Neural progenitor cell (in vitro differentiated cells): ENCODE measurements around the gene ZNF8. TPM values are rescaled to one million over a fixed set of nuclear protein-coding genes. Genes with fewer than 3 reads are reported as not detected.

Source experiments
- DNase-seq: peaks from one replicate; pipeline ENCODE4 v3.0.0-alpha.2; 2016; ENCODE audit warnings: low spot score
- H2AFZ ChIP-seq: fragments of 200-600 bp; sonication (generic); replicated peaks from 2 replicates; pipeline ENCODE4 v1.6.1; 2016; ENCODE audit warnings: antibody characterized with exemption
- H3F3A ChIP-seq: fragments of 200-600 bp; sonication (generic); 2 replicates; pipeline ENCODE4 v1.6.1; 2016; ENCODE audit warnings: antibody characterized with exemption, low read depth
- H3K27ac ChIP-seq: fragments of 200-600 bp; sonication (generic); 2 replicates; pipeline ENCODE4 v1.5.1; 2016; ENCODE audit warnings: mild to moderate bottlenecking
- H3K27me3 ChIP-seq: fragments of 200-600 bp; sonication (generic); 2 replicates; pipeline ENCODE4 v1.6.1; 2016; ENCODE audit warnings: mild to moderate bottlenecking, moderate library complexity
- H3K36me3 ChIP-seq: fragments of 200-600 bp; sonication (generic); 2 replicates; pipeline ENCODE4 v1.5.1; 2016
- H3K4me1 ChIP-seq: fragments of 200-600 bp; sonication (generic); 2 replicates; pipeline ENCODE4 v1.6.1; 2016; ENCODE audit warnings: mixed run types
- H3K4me2 ChIP-seq: fragments of 200-600 bp; sonication (generic); 2 replicates; pipeline ENCODE4 v1.6.1; 2016
- H3K4me3 ChIP-seq: fragments of 200-600 bp; sonication (generic); 2 replicates; pipeline ENCODE4 v1.5.1; 2016
- H3K79me2 ChIP-seq: fragments of 200-600 bp; sonication (generic); 2 replicates; pipeline ENCODE4 v1.6.1; 2016; ENCODE audit warnings: low read depth
- H3K9ac ChIP-seq: fragments of 200-600 bp; sonication (generic); 2 replicates; pipeline ENCODE4 v1.6.1; 2016
- H3K9me3 ChIP-seq: fragments of 200-600 bp; sonication (generic); 2 replicates; pipeline ENCODE4 v1.5.1; 2016; ENCODE audit warnings: low read depth
- H4K20me1 ChIP-seq: fragments of 200-600 bp; sonication (generic); 2 replicates; pipeline ENCODE4 v1.6.1; 2016; ENCODE audit warnings: low read depth
- H3K27ac Mint-ChIP-seq: 3 replicates; pipeline ENCODE4 v1.8.0; 2021; ENCODE audit warnings: mixed read lengths
- H3K27me3 Mint-ChIP-seq: 2 replicates; pipeline ENCODE4 v1.8.0; 2022; ENCODE audit warnings: low read depth, mild to moderate bottlenecking, inconsistent platforms, moderate library complexity, mixed read lengths; ENCODE audit not compliant: insufficient read depth
- H3K36me3 Mint-ChIP-seq: 3 replicates; pipeline ENCODE4 v1.8.0; 2021; ENCODE audit warnings: mixed read lengths
- H3K4me1 Mint-ChIP-seq: 3 replicates; pipeline ENCODE4 v1.8.0; 2021; ENCODE audit warnings: mixed read lengths
- H3K4me3 Mint-ChIP-seq: 3 replicates; pipeline ENCODE4 v1.8.0; 2021; ENCODE audit warnings: mild to moderate bottlenecking, moderate library complexity, mixed read lengths
- H3K9me3 Mint-ChIP-seq: 3 replicates; pipeline ENCODE4 v1.8.0; 2020; ENCODE audit warnings: mixed read lengths
- EZH2 ChIP-seq: fragments of 200-600 bp; sonication (generic); IDR thresholded peaks from 2 replicates; pipeline ENCODE4 v1.6.1; 2017; ENCODE audit warnings: antibody characterized with exemption, mild to moderate bottlenecking, moderate library complexity
- EZH2phosphoT487 ChIP-seq: fragments of 200-600 bp; sonication (generic); IDR thresholded peaks from 2 replicates; pipeline ENCODE4 v1.6.1; 2017; ENCODE audit warnings: antibody characterized with exemption
- total RNA-seq: library from RNA; depleted of rRNA; stranded (reverse); fragments of >200 nt; gene quantifications from 2 replicates; pipeline ENCODE4 v1.2.3, GENCODE V29; 2015; ENCODE audit warnings: low replicate concordance
- TF ChIP-seq, protein P1 (sequence below): fragments of 200-600 bp; sonication (generic); IDR thresholded peaks from 2 replicates; pipeline ENCODE4 v1.5.1; 2017; ENCODE audit warnings: antibody characterized with exemption, mild to moderate bottlenecking

Gene ZNF8
- total RNA-seq, 1 donor from 2014 or later: 18.6 TPM

- H3K27me3 Mint-ChIP-seq: no peaks in the 10 kb centered on the region
- H3K4me1 Mint-ChIP-seq: no peaks in the 10 kb centered on the region
- H3K9me3 Mint-ChIP-seq: no peaks in the 10 kb centered on the region
- Histone ChIP-seq H3K4me2 (no peak overlapping the region), H3K27me3 (no peaks in the 10 kb centered on the region), H3K9ac (no peak overlapping the region), H3K4me3 (no peak overlapping the region), H2AFZ (no peak overlapping the region), H4K20me1 (peaks cover 53% of the 10 kb centered on the region), H3K9me3 (no peaks in the 10 kb centered on the region), H3K27ac (no peak overlapping the region), H3K4me1 (no peaks in the 10 kb centered on the region), H3K79me2 (no peaks in the 10 kb centered on the region), H3K36me3 (no peaks in the 10 kb centered on the region), H3F3A (peaks cover 7% of the 10 kb centered on the region)
- TF ChIP-seq, protein P1, sequence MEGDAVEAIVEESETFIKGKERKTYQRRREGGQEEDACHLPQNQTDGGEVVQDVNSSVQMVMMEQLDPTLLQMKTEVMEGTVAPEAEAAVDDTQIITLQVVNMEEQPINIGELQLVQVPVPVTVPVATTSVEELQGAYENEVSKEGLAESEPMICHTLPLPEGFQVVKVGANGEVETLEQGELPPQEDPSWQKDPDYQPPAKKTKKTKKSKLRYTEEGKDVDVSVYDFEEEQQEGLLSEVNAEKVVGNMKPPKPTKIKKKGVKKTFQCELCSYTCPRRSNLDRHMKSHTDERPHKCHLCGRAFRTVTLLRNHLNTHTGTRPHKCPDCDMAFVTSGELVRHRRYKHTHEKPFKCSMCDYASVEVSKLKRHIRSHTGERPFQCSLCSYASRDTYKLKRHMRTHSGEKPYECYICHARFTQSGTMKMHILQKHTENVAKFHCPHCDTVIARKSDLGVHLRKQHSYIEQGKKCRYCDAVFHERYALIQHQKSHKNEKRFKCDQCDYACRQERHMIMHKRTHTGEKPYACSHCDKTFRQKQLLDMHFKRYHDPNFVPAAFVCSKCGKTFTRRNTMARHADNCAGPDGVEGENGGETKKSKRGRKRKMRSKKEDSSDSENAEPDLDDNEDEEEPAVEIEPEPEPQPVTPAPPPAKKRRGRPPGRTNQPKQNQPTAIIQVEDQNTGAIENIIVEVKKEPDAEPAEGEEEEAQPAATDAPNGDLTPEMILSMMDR: no peak
- TF ChIP-seq EZH2: no peak
- TF ChIP-seq EZH2phosphoT487: no peak
- H3K4me3 Mint-ChIP-seq: no peak overlapping the region
- no peak overlapping the region for H3K27ac Mint-ChIP-seq
- no peak for DNase-seq
- peaks cover 26% of the 10 kb centered on the region for H3K36me3 Mint-ChIP-seq
Observed at GRCh38 chr19:58319241-58319640, 40.5 kb downstream of the ZNF8 start.

DNA sequence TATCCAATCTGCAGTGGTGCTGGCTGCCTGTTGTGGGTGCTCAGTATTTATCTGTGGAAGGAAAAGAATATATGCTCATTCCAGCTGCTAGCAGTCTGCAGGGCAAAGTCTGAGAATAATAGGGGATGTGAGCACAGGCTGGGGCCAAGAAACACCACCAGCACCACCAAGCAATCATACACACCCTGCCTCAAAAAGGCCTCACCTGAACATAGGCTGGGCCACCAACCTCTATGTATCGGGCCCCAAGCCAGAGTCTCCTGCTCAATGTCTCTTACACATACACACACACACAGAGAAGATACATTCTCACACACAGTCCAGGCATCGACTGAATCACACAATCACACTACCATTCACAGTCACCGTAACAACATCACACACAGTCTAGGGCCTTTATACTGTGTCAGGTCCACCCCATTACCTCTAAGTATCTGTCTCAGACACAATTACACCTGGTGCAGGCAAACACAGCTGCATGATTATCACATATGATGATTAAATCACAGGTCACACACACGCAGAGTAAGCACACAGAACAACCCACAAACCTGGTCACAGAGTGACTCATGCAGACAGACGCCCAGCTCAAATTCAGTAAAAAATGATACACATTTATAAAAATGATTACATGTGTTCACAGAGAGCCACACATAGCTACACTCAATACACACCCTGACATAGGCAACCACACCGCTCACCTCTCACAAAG is 46.7 kb downstream of the ZNF8 start:
- Histone ChIP-seq H3K4me2 (peak overlapping the region; percentile 87), H3K4me1 (peaks cover 5% of the 10 kb centered on the region), H3K9me3 (no peaks in the 10 kb centered on the region), H3K9ac (peak overlapping the region; percentile 62), H3K4me3 (peak overlapping the region; percentile 82), H3K79me2 (peaks cover 19% of the 10 kb centered on the region), H2AFZ (no peak overlapping the region), H3K27ac (no peak overlapping the region), H3F3A (no peaks in the 10 kb centered on the region), H3K36me3 (no peaks in the 10 kb centered on the region), H3K27me3 (no peaks in the 10 kb centered on the region), H4K20me1 (peaks cover 19% of the 10 kb centered on the region)
- no peaks in the 10 kb centered on the region for H3K9me3 Mint-ChIP-seq
- no peak overlapping the region for H3K27ac Mint-ChIP-seq
- TF ChIP-seq EZH2phosphoT487 (no peak), EZH2 (no peak)
- TF ChIP-seq, protein P1: no peak
- no peak for DNase-seq
- H3K4me3 Mint-ChIP-seq: no peak overlapping the region
- H3K27me3 Mint-ChIP-seq: no peaks in the 10 kb centered on the region
- peaks cover 5% of the 10 kb centered on the region for H3K36me3 Mint-ChIP-seq
- peaks cover 16% of the 10 kb centered on the region for H3K4me1 Mint-ChIP-seq

DNA sequence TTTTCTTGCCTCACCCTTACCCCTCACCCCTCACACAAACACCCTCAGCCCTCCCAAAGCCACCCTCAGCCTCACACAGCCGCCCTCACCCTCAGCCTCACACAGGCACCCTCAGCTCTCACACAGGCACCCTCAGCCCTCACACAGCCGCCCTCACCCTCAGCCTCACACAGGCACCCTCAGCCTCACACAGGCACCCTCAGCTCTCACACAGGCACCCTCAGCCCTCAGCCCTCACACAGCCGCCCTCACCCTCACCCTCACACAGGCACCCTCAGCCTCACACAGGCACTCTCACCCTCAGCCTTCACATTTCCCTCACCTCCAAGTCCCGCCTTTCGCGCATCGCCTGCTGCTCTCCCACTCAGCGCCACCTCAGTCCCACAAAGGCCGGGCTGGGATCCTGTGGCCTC is 47.8 kb downstream of the ZNF8 start:
- Histone ChIP-seq H3K27ac (no peak overlapping the region), H2AFZ (peak overlapping the region; percentile 98)

More for the DNA sequence above, 47.8 kb downstream of the ZNF8 start:
- Histone ChIP-seq H4K20me1 (peaks cover 9% of the 10 kb centered on the region), H3K27me3 (no peaks in the 10 kb centered on the region), H3K9ac (peak overlapping the region; percentile 62), H3K9me3 (no peaks in the 10 kb centered on the region), H3K79me2 (peaks cover 19% of the 10 kb centered on the region), H3K36me3 (no peaks in the 10 kb centered on the region), H3K4me1 (peaks cover 5% of the 10 kb centered on the region), H3K4me3 (peak overlapping the region; percentile 82), H3K4me2 (peak overlapping the region; percentile 87), H3F3A (no peaks in the 10 kb centered on the region)
- no peak overlapping the region for H3K27ac Mint-ChIP-seq
- H3K4me1 Mint-ChIP-seq: peaks cover 16% of the 10 kb centered on the region
- TF ChIP-seq, protein P1: no peak
- TF ChIP-seq EZH2phosphoT487: no peak
- no peak for TF ChIP-seq EZH2
- peaks cover 5% of the 10 kb centered on the region for H3K36me3 Mint-ChIP-seq
- H3K27me3 Mint-ChIP-seq: no peaks in the 10 kb centered on the region
- no peak for DNase-seq
- no peak overlapping the region for H3K4me3 Mint-ChIP-seq
- H3K9me3 Mint-ChIP-seq: no peaks in the 10 kb centered on the region
